H1 (cell line): Measurements from ENCODE around the gene ANKRD9. TPM values are rescaled to one million over a fixed set of nuclear protein-coding genes. Genes with fewer than 3 reads are reported as not detected.

Experiments used
- CTCF ChIA-PET: fragments of 300-600 bp; sonication (Branson Sonifier 250); formaldehyde crosslinking; loops from one replicate; lab custom pipeline; 2021; ENCODE audit not compliant: partially characterized antibody; lab: Charles Lee
- POLR2A ChIA-PET: fragments of 300-600 bp; sonication (Branson Sonifier 250); formaldehyde crosslinking; loops from one replicate; lab custom pipeline; 2021; ENCODE audit warnings: inconsistent platforms; ENCODE audit not compliant: partially characterized antibody; lab: Charles Lee
- DNase-seq, 2 experiments: peaks; one replicate each; pipeline versions ENCODE4 v3.0.0 to v3.0.0-alpha.2; 2010 to 2022; ENCODE audit warnings: low spot score in 2 of 2, low read depth in 1 of 2, mixed read lengths in 1 of 2
- FAIRE-seq: peaks from 2 replicates; lab custom pipeline; 2011; peaks lifted over from hg19 to GRCh38; lab: Jason Lieb, UNC
- H2AFZ ChIP-seq: 2 replicates; pipeline ENCODE4 v1.8.1; 2012; ENCODE audit warnings: low read length, inconsistent platforms
- H2AK5ac ChIP-seq: 2 replicates; pipeline ENCODE4 v1.6.1; 2013; ENCODE audit warnings: low read depth, low read length
- H2BK120ac ChIP-seq: replicated peaks from 2 replicates; pipeline ENCODE3; 2013; ENCODE audit warnings: low read depth, low read length, inconsistent platforms
- H2BK12ac ChIP-seq: 2 replicates; pipeline ENCODE4 v1.6.1; 2013; ENCODE audit warnings: low read depth, low read length
- H2BK15ac ChIP-seq: 2 replicates; pipeline ENCODE4 v1.6.1; 2013; ENCODE audit warnings: low read length
- H2BK20ac ChIP-seq: 2 replicates; pipeline ENCODE4 v1.6.1; 2013; ENCODE audit warnings: low read length
- H2BK5ac ChIP-seq: 2 replicates; pipeline ENCODE4 v1.6.1; 2013; ENCODE audit warnings: low read depth, low read length
- H3K14ac ChIP-seq: 2 replicates; pipeline ENCODE4 v1.6.1; 2013; ENCODE audit warnings: inconsistent platforms; ENCODE audit not compliant: insufficient read length
- H3K18ac ChIP-seq: 2 replicates; pipeline ENCODE4 v1.6.1; 2013; ENCODE audit warnings: low read length; ENCODE audit errors: extremely low read depth
- H3K23ac ChIP-seq: 2 replicates; pipeline ENCODE4 v1.6.1; 2013; ENCODE audit warnings: inconsistent platforms; ENCODE audit not compliant: insufficient read length
- H3K23me2 ChIP-seq: 2 replicates; pipeline ENCODE4 v1.6.1; 2013; ENCODE audit warnings: low read depth, low read length
- H3K27ac ChIP-seq: 2 replicates; pipeline ENCODE4 v1.6.1; 2011; ENCODE audit warnings: low read depth, low read length, inconsistent platforms
- H3K27me3 ChIP-seq, 4 experiments: replicated peaks in 1 of 4; 1 replicate in 1 of 4; 2 replicates in 3 of 4; pipeline versions ENCODE4 v1.6.1 to v1.8.1; 2011 to 2013; ENCODE audit warnings: low read length in 3 of 4, mild to moderate bottlenecking in 3 of 4, inconsistent platforms in 2 of 4, mixed read lengths in 2 of 4, moderate library complexity in 1 of 4; ENCODE audit not compliant: control insufficient read depth in 3 of 4, insufficient read depth in 3 of 4; ENCODE audit errors: extremely low read depth in 1 of 4
- H3K36me3 ChIP-seq, 4 experiments: 2 replicates each; pipeline versions ENCODE4 v1.6.1 to v1.8.1; 2011 to 2013; ENCODE audit warnings: mild to moderate bottlenecking in 4 of 4, low read length in 3 of 4, moderate library complexity in 2 of 4, control low read depth in 1 of 4, inconsistent platforms in 1 of 4; ENCODE audit not compliant: insufficient read depth in 4 of 4, control insufficient read depth in 2 of 4
- H3K4ac ChIP-seq: replicated peaks from 2 replicates; pipeline ENCODE3; 2013; ENCODE audit warnings: low read length, low read depth, mixed read lengths, inconsistent platforms; ENCODE audit not compliant: insufficient read length
- H3K4me1 ChIP-seq, 4 experiments: replicated peaks in 1 of 4; 1 replicate in 1 of 4; 2 replicates in 3 of 4; pipeline versions ENCODE4 v1.6.1 to v1.8.1; 2011 to 2013; ENCODE audit warnings: low read length in 3 of 4, inconsistent platforms in 2 of 4, mixed read lengths in 1 of 4; ENCODE audit not compliant: insufficient read depth in 4 of 4, control insufficient read depth in 3 of 4
- H3K4me2 ChIP-seq, 2 experiments: 2 replicates each; pipeline versions ENCODE4 v1.6.1 to v1.8.1; 2011 to 2013; ENCODE audit warnings: low read depth in 2 of 2, low read length in 2 of 2, control low read depth in 1 of 2, inconsistent platforms in 1 of 2, mild to moderate bottlenecking in 1 of 2; ENCODE audit not compliant: insufficient read depth in 1 of 2
- H3K4me3 ChIP-seq, 4 experiments: fragments of 200-600, 300-600 bp in 1 of 4; sonication (generic), shearing (Covaris generic), sonication (Bioruptor Twin) in 1 of 4; 2 replicates each; pipeline versions ENCODE4 v1.5.1 to v1.8.1; 2011 to 2016; ENCODE audit warnings: low read length in 4 of 4, low read depth in 3 of 4, control low read depth in 2 of 4, inconsistent platforms in 2 of 4, mild to moderate bottlenecking in 2 of 4, mixed read lengths in 1 of 4, moderate library complexity in 1 of 4; ENCODE audit not compliant: insufficient read depth in 2 of 4; ENCODE audit errors: extremely low read depth in 1 of 4
- H3K56ac ChIP-seq: replicated peaks from 2 replicates; pipeline ENCODE3; 2013; ENCODE audit warnings: low read depth, mild to moderate bottlenecking, mixed read lengths, low read length, inconsistent platforms; ENCODE audit not compliant: insufficient read length
- H3K79me1 ChIP-seq: 2 replicates; pipeline ENCODE4 v1.6.1; 2013; ENCODE audit warnings: low read depth, low read length, control low read depth
- H3K79me2 ChIP-seq, 2 experiments: 2 replicates each; pipeline versions ENCODE4 v1.6.1 to v1.8.1; 2012 to 2013; ENCODE audit warnings: low read length in 2 of 2, mild to moderate bottlenecking in 2 of 2, inconsistent platforms in 1 of 2; ENCODE audit not compliant: insufficient read depth in 2 of 2, control insufficient read depth in 1 of 2
- H3K9ac ChIP-seq, 4 experiments: replicated peaks in 1 of 4; 1 replicate in 1 of 4; 2 replicates in 3 of 4; pipeline versions ENCODE4 v1.6.1 to v1.8.1; 2011 to 2013; ENCODE audit warnings: low read depth in 3 of 4, low read length in 3 of 4, control low read depth in 2 of 4, mild to moderate bottlenecking in 2 of 4, moderate library complexity in 2 of 4, inconsistent platforms in 1 of 4; ENCODE audit errors: extremely low read depth in 1 of 4
- H3K9me3 ChIP-seq, 2 experiments: 2 replicates each; pipeline versions ENCODE4 v1.6.1 to v1.8.1; 2012 to 2013; ENCODE audit warnings: mild to moderate bottlenecking in 2 of 2, moderate library complexity in 2 of 2, control low read depth in 1 of 2, inconsistent platforms in 1 of 2, low read depth in 1 of 2, low read length in 1 of 2, mixed read lengths in 1 of 2; ENCODE audit not compliant: insufficient read depth in 2 of 2
- H4K20me1 ChIP-seq, 2 experiments: replicated peaks in 1 of 2; 2 replicates each; pipeline versions ENCODE3 to v1.8.1; 2011 to 2013; ENCODE audit warnings: inconsistent platforms in 2 of 2, low read length in 2 of 2, mild to moderate bottlenecking in 1 of 2; ENCODE audit not compliant: insufficient read depth in 2 of 2, control insufficient read depth in 1 of 2
- H4K5ac ChIP-seq: 2 replicates; pipeline ENCODE4 v1.6.1; 2013; ENCODE audit warnings: low read length, low read depth, mixed read lengths, inconsistent platforms; ENCODE audit not compliant: insufficient read length
- H4K8ac ChIP-seq: 2 replicates; pipeline ENCODE4 v1.8.0; 2013; ENCODE audit warnings: mild to moderate bottlenecking, moderate library complexity, low read length, inconsistent platforms; ENCODE audit not compliant: insufficient read depth; ENCODE audit errors: extremely low read depth
- H4K91ac ChIP-seq: replicated peaks from 2 replicates; pipeline ENCODE3; 2013; ENCODE audit warnings: low read length, mixed read lengths, inconsistent platforms; ENCODE audit not compliant: insufficient read length
- ASH2L ChIP-seq: fragments of 200-600, 300-600 bp; sonication (generic); IDR thresholded peaks from one replicate; pipeline ENCODE4 v1.7.1; 2017; ENCODE audit warnings: low read length
- CHD1 ChIP-seq: IDR thresholded peaks from 2 replicates; pipeline ENCODE4 v1.6.1; 2012; ENCODE audit warnings: low read depth, low read length, improper control_type of control experiment
- CTBP2 ChIP-seq: IDR thresholded peaks from 2 replicates; pipeline ENCODE4 v1.7.0; 2011; ENCODE audit warnings: borderline replicate concordance, mild to moderate bottlenecking, moderate library complexity, mixed read lengths, low read length; ENCODE audit not compliant: insufficient read depth, insufficient read length
- RFX5 ChIP-seq: IDR thresholded peaks from 2 replicates; pipeline ENCODE4 v1.6.1; 2011; ENCODE audit warnings: low read depth, low read length, improper control_type of control experiment, borderline replicate concordance
- TCF12 ChIP-seq: IDR thresholded peaks from 2 replicates; pipeline ENCODE4 v1.6.1; 2011; ENCODE audit warnings: low read depth, mild to moderate bottlenecking, low read length
- WGBS, 2 experiments: shearing (Covaris generic) in 1 of 2; methylation state at CpG; one replicate each; pipeline versions ENCODE4 v1.1.6 to v1.1.7; 2013 to 2015; ENCODE audit warnings: low lambda C conversion rate in 2 of 2, mixed read lengths in 2 of 2, inconsistent platforms in 1 of 2, low coverage in 1 of 2, missing lambda C conversion rate in 1 of 2; ENCODE audit not compliant: insufficient replicate concordance in 2 of 2, insufficient coverage in 1 of 2, insufficient read length in 1 of 2; ENCODE audit errors: extremely low coverage in 1 of 2, missing lambda C conversion rate in 1 of 2; 5-methylcytosine and 5-hydroxymethylcytosine counted together
- polyA plus RNA-seq, 7 experiments: library from polyadenylated mRNA; depleted of rRNA in 3 of 7; stranded (reverse) in 5 of 7; unstranded in 2 of 7; fragments of >200 nt in 5 of 7; fragments of 200-250 nt in 2 of 7; gene quantifications; 1 replicate in 5 of 7; 2 replicates in 1 of 7; 4 replicates in 1 of 7; pipeline versions ENCODE4 v1.2.1 to v1.2.3, GENCODE V29; 2011 to 2013; ENCODE audit warnings: missing spikeins in 2 of 7, mixed read lengths in 2 of 7
- total RNA-seq: library from RNA; stranded (reverse); fragmentation: NEBNext Ultra II Directional; extraction: Animal tissue kit (Norgen Biotek cat#: 25700); gene quantifications from 2 replicates; pipeline ENCODE4 v1.2.1, GENCODE V29; 2021

Gene ANKRD9
- total and polyA plus RNA-seq, 2 of the 8 experiments (the other 6 are each of a cell fraction or from before 2014, with no cell fraction given): 37.0 to 41.8 TPM

- 91% methylated on average over 10 of the region's 11 CpGs; no CpG with 5 or more reads in 1 of the 2 experiments for WGBS, 2 experiments
- no peaks in the 10 kb centered on the region for H3K4me1 ChIP-seq
- no peak overlapping the region for H4K91ac ChIP-seq
- H3K23ac ChIP-seq: no peak overlapping the region
- no peak overlapping the region for H4K5ac ChIP-seq
- H3K18ac ChIP-seq: no peak overlapping the region
- H2AK5ac ChIP-seq: no peak overlapping the region
- TF ChIP-seq CTBP2: no peak
- TF ChIP-seq ASH2L: no peak
- TF ChIP-seq RFX5: no peak
- no peak for TF ChIP-seq TCF12
- no peak for TF ChIP-seq CHD1
- TF ChIP-seq, all 59 proteins: peak for 0
- no peak overlapping the region for H2BK20ac ChIP-seq
- POLR2A ChIA-PET: interaction anchor here (1.1 kb wide), 1 partner anchor 12 kb away, joined by 3 read pairs; no protein-coding TSS in a partner anchor
- H2BK5ac ChIP-seq: no peak overlapping the region
- no peak overlapping the region for H2AFZ ChIP-seq
- H2BK120ac ChIP-seq: no peak overlapping the region
- DNase-seq (no peak), FAIRE-seq (no peak)
- no peaks in the 10 kb centered on the region for H3K23me2 ChIP-seq
- CTCF ChIA-PET: interaction anchor here (0.6 to 4.6 kb wide), 8 partner anchors 9 to 55 kb away, joined by 3 to 17 read pairs (median 4); no protein-coding TSS in a partner anchor
- H3K4me2 ChIP-seq: no peak overlapping the region
- no peak overlapping the region for H2BK12ac ChIP-seq
- H2BK15ac ChIP-seq: no peak overlapping the region
- no peak overlapping the region for H3K14ac ChIP-seq
- H3K4ac ChIP-seq: no peak overlapping the region
- no peak overlapping the region for H3K9ac ChIP-seq
- H3K79me2 ChIP-seq: no peaks in the 10 kb centered on the region
- no peaks in the 10 kb centered on the region for H3K27me3 ChIP-seq
- no peaks in the 10 kb centered on the region; a peak in 1 of 8 replicates for H3K36me3 ChIP-seq
- H3K9me3 ChIP-seq: no peaks in the 10 kb centered on the region
- H3K27ac ChIP-seq: no peak overlapping the region
- H3K56ac ChIP-seq: no peak overlapping the region
- no peaks in the 10 kb centered on the region for H4K20me1 ChIP-seq
- no peak overlapping the region for H3K4me3 ChIP-seq
- H4K8ac ChIP-seq: no peak overlapping the region
- 0 out of 2 replicates have a peak, but pooled peaks cover 2% of the 10 kb centered on the region for H3K79me1 ChIP-seq
Measured at GRCh38 chr14:102485693-102486512, 23.7 kb downstream of the ANKRD9 start.
